ENCODE results near the gene VPS25.
A peak's percentile ranks its signal among the peaks of the same experiment; 100 is the strongest.

The VPS25 gene

GRCh38 chr17:42773290-42774035 lies at the start of gene VPS25:
Gene VPS25, plus strand, starts transcription at chr17:42773449. Its CDS starts 27 bp downstream, at chr17:42773476.
- no peaks in the 10 kb centered on the region for H3K27me3 ChIP-seq (ENCODE audit: control insufficient read depth, low read length)
- H3K9me2 ChIP-seq (replicated peaks; ENCODE audit: control insufficient read depth, low read length): no peaks in the 10 kb centered on the region
- H3K36me3 ChIP-seq (ENCODE audit: control insufficient read depth, low read length): peaks cover 26% of the 10 kb centered on the region
- 0 out of 2 replicates have a peak within 1 kb of the TSS, but pooled peaks have one; percentile 8 for H3K27ac ChIP-seq (ENCODE audit: low read depth, low read length)
- H3K4me3 ChIP-seq (ENCODE audit: low read length): peak within 1 kb of the TSS; percentile 89
- peaks cover 14% of the 10 kb centered on the region for H3K79me2 ChIP-seq (ENCODE audit: control insufficient read depth, low read length)
- H3F3A ChIP-seq (ENCODE audit: control insufficient read depth, insufficient read depth): no peaks in the 10 kb centered on the region
- no peaks in the 10 kb centered on the region for H3K9me3 ChIP-seq (ENCODE audit: control insufficient read depth, insufficient read depth, low read length)
- no peaks in the 10 kb centered on the region for H4K20me1 ChIP-seq (ENCODE audit: control insufficient read depth, insufficient read depth, low read depth, low read length)
- TF ChIP-seq CTCF (IDR thresholded peaks at IDR 0.05; ENCODE audit: low read depth, low read length, poor library complexity, severe bottlenecking) (peak; percentile 12), EZH2phosphoT487 (IDR thresholded peaks at IDR 0.05; ENCODE audit: borderline replicate concordance, low read length) (no peak)
- peaks cover 14% of the 10 kb centered on the region for H3K4me1 ChIP-seq (ENCODE audit: control insufficient read depth, low read length)
- H3K4me2 ChIP-seq (ENCODE audit: low read length): peak within 1 kb of the TSS; percentile 83

- Histone ChIP-seq H3K4me1 (ENCODE audit: control insufficient read depth, low read length) (no peaks in the 10 kb centered on the region), H3K79me2 (ENCODE audit: control insufficient read depth, low read length) (no peaks in the 10 kb centered on the region), H4K20me1 (ENCODE audit: control insufficient read depth, insufficient read depth, low read depth, low read length) (no peaks in the 10 kb centered on the region), H3K27ac (ENCODE audit: low read depth, low read length) (no peak overlapping the region), H3K9me2 (replicated peaks; ENCODE audit: control insufficient read depth, low read length) (no peaks in the 10 kb centered on the region), H3F3A (ENCODE audit: control insufficient read depth, insufficient read depth) (0 out of 2 replicates have a peak, but pooled peaks cover 8% of the 10 kb centered on the region), H3K9me3 (ENCODE audit: control insufficient read depth, insufficient read depth, low read length) (no peaks in the 10 kb centered on the region), H3K4me3 (ENCODE audit: low read length) (no peak overlapping the region), H3K4me2 (ENCODE audit: low read length) (no peak overlapping the region), H3K27me3 (ENCODE audit: control insufficient read depth, low read length) (no peaks in the 10 kb centered on the region), H3K36me3 (ENCODE audit: control insufficient read depth, low read length) (peaks cover 50% of the 10 kb centered on the region)
- TF ChIP-seq EZH2phosphoT487 (IDR thresholded peaks at IDR 0.05; ENCODE audit: borderline replicate concordance, low read length): no peak
- no peak for TF ChIP-seq CTCF (IDR thresholded peaks at IDR 0.05; ENCODE audit: low read depth, low read length, poor library complexity, severe bottlenecking)
Measured at GRCh38 chr17:42723636-42724035, 49.6 kb upstream of the VPS25 start.

GRCh38 chr17:42725143-42725542 lies 48.1 kb upstream of the VPS25 start:
- H3K9me2 ChIP-seq (replicated peaks; ENCODE audit: control insufficient read depth, low read length): no peaks in the 10 kb centered on the region
- no peaks in the 10 kb centered on the region for H3K27me3 ChIP-seq (ENCODE audit: control insufficient read depth, low read length)
- H3F3A ChIP-seq (ENCODE audit: control insufficient read depth, insufficient read depth): 0 out of 2 replicates have a peak, but pooled peaks cover 8% of the 10 kb centered on the region
- H3K36me3 ChIP-seq (ENCODE audit: control insufficient read depth, low read length): peaks cover 47% of the 10 kb centered on the region
- H3K79me2 ChIP-seq (ENCODE audit: control insufficient read depth, low read length): no peaks in the 10 kb centered on the region
- no peaks in the 10 kb centered on the region for H3K9me3 ChIP-seq (ENCODE audit: control insufficient read depth, insufficient read depth, low read length)
- H3K27ac ChIP-seq (ENCODE audit: low read depth, low read length): no peak overlapping the region
- no peak overlapping the region for H3K4me3 ChIP-seq (ENCODE audit: low read length)
- H3K4me1 ChIP-seq (ENCODE audit: control insufficient read depth, low read length): no peaks in the 10 kb centered on the region
- H4K20me1 ChIP-seq (ENCODE audit: control insufficient read depth, insufficient read depth, low read depth, low read length): no peaks in the 10 kb centered on the region
- no peak for TF ChIP-seq CTCF (IDR thresholded peaks at IDR 0.05; ENCODE audit: low read depth, low read length, poor library complexity, severe bottlenecking)
- no peak for TF ChIP-seq EZH2phosphoT487 (IDR thresholded peaks at IDR 0.05; ENCODE audit: borderline replicate concordance, low read length)
- H3K4me2 ChIP-seq (ENCODE audit: low read length): no peak overlapping the region
